ENCODE measurements around the gene GSK3A.

The GSK3A gene

DNA sequence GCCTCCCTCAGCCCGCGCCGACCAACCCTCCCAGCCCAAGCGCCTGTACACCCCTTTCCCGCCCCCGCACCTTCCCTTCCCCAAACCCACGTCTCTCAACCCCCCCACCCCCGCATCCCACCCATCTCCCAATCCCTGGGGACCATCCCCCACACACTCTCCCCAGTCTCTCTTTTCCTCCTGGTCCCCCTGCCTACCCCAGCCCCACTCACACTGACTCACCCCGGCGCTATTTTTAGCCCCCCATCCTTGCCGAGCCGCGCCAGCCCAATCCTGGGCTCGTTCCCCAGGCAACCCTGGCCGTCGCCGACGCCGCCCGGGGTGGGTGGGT lies 38.4 kb upstream of the GSK3A start:
- DNase-seq: no peak

DNA sequence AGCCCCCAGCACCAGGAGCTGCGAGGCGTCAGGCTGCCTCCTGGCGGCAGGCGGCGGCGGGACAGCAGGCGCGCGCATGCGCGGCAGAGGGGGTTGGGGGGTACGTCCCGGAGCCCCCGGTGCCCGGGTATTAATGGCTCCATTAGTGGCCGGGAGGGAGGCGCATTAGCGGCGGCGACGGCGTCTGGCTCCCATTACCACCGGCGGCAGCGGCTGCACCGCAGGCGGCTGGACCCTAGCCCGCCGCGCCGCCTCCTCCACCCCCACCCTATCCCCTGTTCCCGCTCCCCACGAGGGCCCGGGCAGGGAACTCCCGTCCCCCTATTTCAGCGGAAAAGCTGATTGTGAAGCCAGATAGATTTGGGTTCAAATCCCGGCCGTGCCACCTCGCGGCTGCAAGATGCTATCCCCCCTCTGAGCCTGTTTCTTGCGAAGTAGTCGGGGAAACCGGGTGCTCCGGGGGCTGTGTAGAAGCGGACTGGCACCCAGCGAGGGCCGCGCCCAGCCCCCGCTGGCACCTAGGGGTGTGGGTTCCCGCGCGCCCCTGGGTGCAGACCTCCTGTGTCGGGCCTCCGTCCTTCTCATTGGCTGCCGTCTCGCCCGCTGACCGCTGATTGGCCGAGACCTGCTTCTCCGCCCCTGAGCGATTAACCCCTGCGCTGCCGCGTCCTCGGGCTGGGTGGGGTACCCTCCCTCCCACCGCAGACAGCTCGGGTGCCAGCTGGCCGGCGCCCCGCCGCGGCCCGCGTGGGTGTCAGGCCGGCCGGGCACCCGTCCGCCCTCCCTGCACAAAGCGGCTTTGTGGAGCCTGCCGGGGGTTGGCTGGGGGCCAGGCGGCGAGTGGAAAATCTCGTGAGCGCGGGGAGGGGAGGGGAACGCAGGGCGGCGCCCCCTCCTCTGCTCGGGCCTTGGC lies 37.8 kb upstream of the GSK3A start:
- no peak for DNase-seq

DNA sequence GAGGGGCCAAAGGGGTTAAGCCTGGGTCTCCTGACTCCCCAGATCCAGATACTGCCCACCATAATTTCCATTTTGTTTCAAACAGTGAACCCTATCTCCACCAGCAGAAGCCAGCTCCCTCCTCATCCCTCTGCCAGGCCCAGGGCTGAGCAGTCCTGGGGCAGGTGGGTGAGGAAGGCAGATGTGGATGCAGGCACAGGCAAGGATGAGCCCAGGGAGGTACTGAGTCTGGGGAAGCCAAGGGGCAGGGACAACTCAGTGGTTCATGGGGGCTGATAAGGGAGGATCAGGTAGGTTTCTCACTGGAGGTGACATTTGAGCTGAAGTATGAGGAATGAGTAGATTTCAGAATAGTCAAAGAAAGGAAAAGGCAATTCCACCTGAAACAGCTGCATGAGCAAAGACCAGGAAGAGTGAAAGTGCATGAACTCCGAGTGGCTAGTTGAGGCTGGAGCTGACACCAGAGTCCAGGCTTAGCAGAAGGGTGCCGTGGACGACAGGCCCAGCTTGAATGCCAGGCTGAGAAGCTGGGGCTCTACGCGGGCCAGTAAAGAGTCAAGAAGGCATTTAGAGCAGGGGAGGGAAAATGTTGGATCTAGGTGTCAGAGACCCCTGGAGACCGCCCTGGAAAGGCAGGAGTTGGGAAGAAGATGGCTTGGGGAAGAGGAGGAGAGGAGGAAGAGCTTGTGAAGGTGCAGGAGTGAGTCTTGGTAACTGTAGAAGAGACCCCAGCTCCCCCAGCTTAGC lies 36.9 kb upstream of the GSK3A start:
- DNase-seq: no peak

DNA sequence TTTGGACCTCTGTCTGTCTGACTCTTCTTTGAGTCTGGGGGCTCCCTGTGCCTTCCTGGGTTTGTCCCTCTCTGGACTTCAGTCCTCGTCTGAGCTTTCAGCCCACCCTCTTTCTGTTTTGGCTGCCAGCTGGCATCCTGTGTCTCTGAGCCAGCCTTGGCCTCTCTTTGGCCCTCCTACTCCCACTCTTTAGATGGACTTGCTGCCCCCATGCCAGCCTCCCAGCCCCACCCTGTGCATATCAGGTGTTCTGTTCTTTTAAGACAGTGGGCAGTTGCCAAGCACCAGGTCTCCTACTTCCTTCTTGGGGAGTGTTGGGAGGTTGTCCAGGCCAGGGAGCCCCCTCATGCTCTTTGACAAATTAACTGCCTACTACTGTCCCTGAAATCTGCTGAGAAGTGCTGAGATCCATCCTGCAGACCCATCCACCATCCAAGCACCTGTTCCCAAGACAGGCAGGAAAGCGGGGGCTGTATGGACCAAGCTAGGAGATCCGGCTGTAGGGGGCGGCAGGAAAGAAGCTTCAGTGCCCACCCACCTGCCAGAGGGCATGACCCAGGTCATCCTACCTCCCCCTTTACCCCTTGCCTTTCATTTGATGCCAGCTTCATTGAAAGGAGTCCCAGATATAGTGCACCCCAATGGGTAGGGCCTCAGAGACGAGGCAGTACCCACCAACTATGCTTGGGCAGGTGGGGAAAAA lies 36.2 kb upstream of the GSK3A start:
- DNase-seq: no peak

DNA sequence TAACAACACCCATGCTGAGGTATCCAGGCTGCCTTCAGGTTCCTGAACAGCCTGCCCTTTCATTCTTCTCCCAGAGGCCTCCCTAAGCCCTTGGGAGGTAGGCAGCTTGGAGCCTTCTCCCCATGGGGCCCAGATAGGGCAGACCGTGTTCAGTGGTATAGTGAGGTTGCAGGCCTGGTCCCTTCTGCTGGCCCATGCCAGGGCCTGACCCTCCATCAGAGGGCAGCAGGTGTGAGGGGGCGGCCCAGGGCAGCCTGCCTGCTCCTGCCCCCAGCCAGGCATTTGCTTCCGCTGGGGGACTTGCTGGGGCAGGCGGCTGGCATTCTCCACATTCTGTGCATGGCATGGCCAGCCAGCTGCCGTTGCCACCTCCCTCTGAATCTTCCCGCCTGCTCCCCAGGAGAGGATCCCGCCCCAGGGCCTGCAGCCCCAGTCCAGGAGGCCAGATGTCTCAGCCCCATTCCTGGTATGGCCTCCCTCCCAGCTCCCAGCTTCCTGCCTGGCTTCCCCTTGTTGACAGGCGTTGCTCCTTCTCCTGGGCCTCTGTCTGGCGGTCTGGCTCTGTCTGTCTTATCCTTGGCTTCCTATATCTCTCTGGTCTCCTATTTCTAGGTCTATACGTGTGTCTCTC lies 35.5 kb upstream of the GSK3A start:
- DNase-seq: no peak

DNA sequence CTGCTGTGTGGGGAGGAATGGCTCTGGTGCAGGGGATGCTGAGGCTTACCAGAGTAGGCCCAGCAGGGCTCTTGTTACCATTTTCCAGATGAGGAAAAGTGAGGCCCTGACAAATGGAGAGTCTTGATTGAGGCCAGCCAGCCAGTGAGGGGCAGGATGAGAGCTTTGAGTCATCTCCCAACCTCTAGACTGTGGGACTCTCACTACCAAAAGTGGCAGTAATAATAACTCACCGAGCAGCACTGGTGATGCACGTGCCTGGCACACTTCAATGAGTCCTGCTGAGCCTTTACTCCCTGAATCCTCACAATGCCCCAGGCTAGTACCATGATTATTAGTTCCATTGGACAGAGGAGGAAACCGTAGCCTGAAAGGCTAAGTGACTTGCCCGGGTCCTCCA lies 34.4 kb upstream of the GSK3A start:
- DNase-seq: no peak

DNA sequence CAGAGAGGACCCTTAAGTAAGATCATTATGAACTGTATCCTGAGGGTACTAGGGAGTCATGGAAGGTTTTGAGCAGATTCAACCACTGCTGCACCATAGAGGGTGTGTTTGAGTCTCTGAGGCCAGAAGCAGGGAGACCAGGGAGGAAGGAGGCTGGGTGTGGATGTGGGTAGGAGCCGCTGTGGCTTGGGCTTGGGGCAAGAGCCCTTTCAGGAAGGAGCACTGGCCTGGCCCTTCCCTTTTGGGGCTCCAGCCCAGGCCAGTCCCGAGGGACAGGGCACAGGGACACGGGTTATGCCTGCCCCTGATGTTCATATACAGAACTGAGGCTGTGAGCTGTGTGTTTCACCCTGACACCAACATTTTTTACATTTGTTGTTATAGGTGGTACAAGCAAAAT lies 33.9 kb upstream of the GSK3A start:
- no peak for DNase-seq

DNA sequence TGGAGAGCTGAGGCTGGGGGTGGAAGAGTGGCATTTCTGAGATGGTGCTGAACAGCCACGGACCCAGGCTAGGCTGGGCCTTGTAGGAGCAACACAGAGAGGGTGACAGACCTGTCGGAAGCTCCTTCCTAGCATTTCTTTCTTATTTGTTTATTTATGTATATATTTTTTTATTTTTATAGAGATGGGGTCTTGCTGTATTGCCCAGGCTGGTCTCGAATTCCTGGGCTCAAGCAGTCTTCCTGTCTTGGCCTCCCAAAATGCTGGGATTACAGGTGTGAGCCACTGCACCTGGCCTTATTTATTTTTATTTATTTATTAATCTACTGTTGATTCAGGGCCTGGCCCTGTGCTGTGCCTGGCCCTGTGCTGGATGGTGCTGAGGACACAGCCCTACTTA lies 33.1 kb upstream of the GSK3A start:
- no peak for DNase-seq

DNA sequence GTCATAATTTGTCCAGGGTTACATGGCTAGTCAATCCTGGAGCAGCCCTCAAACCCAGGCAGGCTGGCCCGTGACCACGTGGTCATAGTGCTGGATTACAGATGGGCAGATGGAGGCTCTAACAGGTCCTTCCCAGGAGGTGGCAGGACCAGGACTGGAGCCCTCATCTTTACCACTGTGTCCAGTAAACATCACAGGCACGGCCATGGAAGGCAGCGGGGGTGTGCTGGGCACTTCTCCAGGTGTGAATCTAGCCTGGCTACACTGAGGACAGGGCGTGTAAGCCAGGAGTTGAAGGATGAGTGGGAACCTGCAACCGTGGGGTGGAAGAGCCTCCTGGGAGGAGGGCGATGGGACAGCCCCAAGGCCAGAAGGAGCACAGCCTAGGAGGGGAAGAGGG lies 32.7 kb upstream of the GSK3A start:
- DNase-seq: no peak

DNA sequence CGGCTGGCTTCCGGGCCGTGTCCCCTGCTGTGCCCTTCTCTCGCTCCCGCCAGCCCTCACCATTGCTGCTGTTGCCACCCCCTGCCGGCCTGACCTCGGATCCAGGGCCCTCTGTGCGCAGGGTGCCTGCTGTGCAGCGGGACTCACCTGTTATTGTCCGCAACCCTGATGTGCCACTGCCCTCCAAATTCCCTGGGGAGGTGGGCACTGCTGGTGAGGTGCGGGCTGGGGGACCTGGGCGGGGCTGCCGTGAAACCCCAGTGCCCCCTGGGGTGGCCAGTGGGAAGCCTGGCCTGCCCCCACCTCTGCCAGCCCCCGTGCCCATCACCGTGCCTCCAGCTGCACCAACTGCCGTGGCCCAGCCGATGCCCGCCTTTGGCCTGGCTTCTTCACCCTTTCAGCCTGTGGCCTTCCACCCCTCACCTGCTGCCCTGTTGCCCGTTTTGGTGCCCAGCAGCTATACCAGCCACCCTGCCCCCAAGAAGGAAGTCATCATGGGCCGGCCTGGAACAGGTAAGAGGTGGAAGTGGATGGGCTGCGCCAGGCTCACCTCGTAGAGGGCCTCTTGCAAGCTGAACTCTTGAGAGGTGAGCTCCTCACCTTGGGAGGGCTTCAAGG lies 31.8 kb upstream of the GSK3A start:
- no peak for DNase-seq

DNA sequence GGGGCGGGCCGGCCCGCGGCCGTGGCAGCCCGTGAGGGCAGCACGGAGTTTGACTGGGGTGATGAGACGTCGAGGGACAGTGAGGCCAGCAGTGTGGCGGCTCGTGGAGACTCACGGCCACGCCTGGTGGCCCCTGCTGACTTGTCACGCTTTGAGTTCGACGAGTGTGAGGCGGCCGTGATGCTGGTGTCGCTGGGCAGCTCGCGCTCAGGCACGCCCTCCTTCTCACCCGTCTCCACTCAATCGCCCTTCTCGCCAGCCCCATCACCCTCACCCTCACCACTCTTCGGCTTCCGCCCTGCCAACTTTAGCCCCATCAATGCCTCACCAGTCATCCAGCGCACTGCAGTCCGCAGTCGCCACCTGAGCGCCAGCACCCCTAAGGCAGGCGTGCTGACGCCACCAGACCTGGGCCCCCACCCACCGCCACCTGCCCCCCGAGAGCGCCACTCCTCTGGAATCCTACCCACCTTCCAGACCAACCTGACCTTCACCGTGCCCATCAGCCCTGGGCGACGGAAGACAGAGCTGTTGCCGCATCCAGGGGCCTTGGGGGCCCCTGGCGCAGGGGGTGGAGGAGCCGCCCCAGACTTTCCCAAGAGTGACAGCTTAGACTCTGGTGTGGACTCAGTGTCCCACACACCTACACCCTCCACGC lies 31.1 kb upstream of the GSK3A start:
- no peak for DNase-seq

DNA sequence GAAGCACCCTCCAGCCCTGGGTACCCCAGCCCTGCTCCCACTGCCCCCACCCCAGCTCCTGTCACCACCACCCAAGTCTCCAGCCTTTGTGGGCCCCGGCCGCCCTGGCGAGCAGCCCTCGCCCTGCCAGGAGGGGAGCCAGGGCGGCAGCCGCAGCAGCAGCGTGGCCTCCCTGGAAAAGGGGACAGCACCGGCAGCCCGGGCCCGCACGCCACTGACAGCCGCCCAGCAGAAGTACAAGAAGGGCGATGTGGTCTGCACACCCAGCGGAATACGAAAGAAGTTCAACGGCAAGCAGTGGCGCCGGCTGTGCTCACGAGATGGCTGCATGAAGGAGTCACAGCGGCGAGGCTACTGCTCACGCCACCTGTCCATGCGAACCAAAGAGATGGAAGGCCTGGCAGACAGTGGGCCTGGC lies 30.6 kb upstream of the GSK3A start:
- no peak for DNase-seq

DNA sequence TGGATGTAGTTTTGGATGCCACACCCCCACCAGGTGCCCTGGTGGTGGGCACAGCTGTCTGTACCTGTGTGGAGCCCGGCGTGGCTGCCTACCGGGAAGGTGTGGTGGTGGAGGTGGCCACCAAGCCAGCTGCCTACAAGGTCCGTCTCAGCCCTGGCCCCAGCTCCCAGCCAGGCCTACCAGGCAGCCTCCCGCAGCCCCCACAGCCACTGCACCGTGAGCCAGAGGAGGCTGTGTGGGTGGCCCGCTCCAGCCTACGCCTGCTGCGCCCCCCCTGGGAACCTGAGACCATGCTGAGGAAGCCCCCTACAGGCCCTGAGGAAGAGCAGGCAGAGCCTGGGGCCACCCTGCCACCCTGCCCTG lies 30.1 kb upstream of the GSK3A start:
- no peak for DNase-seq

DNA sequence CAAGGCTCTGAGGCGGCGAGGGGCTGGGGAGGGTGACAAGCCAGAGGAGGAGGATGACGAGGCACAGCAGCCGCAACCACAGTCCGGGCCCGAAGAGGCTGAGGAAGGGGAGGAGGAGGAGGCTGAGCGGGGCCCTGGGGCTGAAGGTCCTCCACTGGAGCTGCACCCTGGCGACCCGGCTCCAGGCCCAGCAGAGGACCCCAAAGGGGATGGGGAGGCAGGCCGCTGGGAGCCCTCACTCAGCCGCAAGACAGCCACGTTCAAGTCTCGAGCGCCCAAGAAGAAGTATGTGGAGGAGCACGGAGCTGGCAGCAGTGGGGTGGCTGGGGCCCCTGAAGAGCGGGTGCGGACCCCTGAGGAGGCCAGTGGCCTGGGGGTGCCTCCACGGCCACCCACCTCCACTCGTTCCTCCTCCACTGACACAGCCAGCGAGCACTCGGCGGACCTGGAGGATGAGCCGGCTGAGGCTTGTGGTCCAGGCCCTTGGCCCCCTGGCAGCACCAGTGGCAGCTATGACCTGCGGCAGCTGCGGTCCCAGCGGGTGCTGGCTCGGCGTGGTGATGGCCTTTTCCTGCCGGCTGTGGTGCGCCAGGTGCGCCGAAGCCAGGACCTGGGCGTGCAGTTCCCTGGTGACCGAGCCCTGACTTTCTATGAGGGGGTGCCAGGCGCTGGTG lies 29.6 kb upstream of the GSK3A start:
- DNase-seq: no peak

DNA sequence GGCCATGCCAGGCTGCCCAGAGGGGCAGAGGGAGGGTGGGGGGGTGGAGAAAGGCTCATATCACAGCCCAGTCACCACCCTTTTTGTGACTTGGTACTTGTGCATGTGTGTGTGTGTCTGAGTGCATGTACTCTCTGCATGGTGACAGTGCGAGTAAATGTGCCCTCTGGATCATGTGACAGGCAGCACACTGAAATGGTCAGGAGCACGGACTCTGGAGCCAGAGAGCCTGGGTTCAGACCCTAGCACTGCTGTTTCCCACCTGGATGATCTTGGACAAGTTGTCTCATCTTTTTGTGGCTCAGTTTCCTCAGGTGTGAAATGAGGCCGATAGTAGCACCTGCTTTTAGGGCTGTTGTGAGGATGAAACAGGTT lies 28.6 kb upstream of the GSK3A start:
- no peak for DNase-seq

DNA sequence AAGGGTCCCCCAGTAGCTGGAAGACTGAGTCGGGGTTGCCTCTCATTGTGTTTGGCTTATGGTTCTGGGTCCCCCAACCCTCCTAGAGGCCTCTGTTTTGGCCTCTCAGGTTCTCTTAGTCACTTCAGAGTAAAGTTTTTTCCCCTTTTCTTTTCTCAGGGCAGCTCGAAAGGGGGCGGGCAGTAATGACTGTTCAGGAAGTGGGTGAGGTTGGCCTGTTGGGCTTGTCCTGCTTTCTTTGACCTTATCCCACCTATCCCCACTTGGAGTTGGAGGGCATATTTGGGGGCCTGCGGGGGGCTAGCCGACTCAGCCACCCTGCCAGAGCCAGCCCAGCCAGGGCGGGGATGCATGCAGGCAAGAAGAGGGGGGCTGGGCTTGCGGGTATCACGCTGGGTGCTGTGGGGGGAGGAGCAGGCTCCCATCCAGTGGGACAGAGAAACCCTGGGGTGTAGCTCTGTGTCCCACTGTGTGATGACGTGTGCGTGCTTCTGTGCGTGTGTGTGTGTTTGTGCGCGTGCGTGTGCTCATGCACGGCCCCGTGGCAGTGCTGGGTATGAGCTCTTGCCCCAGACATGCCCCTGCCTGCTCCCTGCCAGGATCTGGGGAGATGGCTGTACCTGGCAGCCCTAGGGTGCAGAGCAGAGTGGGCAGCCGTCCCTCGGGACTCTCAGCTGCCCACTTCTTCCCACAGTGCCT lies 28.1 kb upstream of the GSK3A start:
- DNase-seq: no peak

DNA sequence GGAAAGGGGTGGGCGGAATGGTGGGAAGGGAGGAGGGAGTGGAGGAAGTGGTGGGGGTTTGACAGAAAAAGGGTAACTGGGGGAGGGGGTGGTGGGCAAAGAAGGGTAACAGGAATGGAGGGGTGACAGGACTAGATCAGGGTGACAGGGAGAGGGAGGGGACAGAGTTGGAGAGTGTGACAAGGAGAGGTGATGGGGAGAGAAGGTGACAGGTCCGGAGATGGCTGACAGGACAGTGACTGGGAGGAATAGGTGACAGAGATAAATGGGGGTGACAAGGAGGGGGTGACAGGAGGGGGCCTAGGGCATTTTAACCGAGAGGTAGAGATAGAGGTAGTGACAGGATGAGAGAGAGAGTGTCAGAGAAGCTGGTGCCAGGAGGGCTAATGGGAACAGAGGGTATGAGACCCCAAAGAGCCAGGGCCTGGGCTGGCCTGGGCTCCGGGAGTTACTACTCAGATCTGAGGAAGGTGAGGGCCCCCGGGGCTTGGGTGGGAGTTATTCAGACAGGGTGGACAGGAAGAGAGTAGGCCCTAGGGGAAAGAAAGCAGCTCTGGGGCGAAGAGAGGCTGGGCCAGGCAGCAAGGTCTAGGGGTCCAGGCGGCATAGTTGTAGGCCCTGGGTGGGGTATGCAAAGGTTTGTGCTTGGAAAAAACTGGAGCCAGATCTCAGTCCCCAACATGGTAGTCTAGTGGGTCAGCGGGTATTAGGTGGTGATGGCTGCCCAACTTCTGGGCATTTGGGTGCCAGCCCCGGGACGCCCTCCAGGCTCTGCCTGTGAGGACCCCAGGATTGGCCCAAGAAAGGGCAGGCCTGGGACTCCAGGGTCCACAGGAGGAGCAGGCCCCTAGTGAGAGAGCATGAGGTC lies 27.3 kb upstream of the GSK3A start:
- no peak for DNase-seq

DNA sequence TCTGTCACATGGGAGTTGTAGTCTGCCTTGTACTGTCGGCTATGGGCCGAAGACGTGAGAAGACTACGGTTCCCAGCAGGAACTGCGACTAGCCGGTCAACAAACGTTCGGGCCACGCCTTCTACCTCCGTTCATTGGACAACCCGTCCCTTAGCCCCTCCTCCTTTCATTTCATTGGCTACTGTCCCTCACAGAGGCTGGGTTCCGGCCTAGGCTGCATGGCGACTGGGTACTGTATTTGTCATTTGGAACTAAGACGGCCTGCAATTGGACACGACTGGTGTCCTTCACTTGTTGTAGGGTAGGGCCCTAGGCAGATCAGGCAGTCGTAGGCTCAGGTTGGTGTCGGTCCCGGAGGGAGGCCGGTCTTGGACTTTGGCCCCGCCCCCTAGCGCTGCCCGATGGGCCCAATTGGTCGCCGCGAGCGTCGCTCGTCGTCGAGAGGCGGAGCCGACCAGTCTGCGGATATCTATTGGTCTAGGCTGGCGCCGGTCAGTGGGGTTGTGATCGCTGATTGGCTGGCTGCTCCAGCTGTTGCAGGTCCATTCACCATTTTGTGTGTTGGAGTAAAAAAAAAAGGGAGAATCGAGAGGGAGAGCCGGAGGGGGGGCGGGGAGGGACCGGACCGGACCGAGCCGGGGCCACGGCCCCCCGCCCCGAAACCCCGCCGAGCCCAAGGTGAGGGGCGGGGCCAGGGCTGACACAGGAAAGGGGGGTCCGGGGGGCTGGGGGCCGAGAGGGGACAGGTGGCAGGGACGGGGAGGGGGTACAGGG lies 26.5 kb upstream of the GSK3A start, which contains the start of gene CIC:
CIC (plus strand) TSS at position 549 of the 774 bp plus-strand sequence. CDS start 2,532 bp downstream, outside the sequence.
- DNase-seq: peak; percentile 99

DNA sequence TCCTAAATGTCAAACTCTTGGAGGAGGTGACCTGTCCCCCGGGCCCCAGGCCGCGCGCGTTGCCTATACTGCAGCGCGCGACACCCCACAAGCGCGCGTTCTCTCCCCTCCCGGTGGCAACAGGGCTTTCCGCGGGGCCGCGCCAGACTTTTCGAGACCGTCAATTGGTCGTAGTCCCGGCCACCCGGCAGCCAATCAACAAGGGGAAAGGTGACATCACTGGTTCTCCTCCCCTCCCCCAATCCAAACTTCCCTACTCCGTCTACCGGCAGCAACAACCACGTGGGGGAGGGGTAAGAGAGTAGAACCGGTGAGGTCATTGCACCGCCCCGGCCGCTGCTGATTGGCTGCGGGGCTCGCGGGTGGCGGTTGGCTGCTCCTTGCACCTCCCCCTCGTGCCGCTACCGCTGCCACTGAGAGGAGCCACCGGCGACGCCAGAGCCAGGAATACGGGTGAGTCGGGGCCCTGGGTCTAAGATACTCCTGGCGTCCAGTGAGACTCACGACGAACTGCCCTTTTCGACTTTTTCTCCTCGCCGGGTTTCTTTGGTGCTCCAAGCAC lies 25.8 kb upstream of the GSK3A start:
- DNase-seq: peak; percentile 94
